Spleen (tissue), 11 donors: ENCODE data around the gene CHD2. TPM values are rescaled to one million over a fixed set of nuclear protein-coding genes. Genes with fewer than 3 reads are reported as not detected.

Experiments used
- DNase-seq: peaks from one replicate; pipeline ENCODE4 v3.0.0-alpha.2; 2020
- H3K27ac ChIP-seq, 8 donors: fragments of 200-600 bp; sonication (generic) in 7 of 8; 1 replicate in 4 of 8; 2 replicates in 4 of 8; pipeline versions ENCODE4 v1.5.0 to v1.8.0; 2016 to 2021; ENCODE audit warnings: inconsistent platforms in 4 of 8, mild to moderate bottlenecking in 4 of 8, moderate library complexity in 1 of 8
- H3K27me3 ChIP-seq, 7 donors: fragments of 200-600 bp; sonication (generic) in 6 of 7; replicated peaks in 1 of 7; 1 replicate in 4 of 7; 2 replicates in 3 of 7; pipeline versions ENCODE4 v1.5.0 to v1.8.0; 2016 to 2021; ENCODE audit warnings: inconsistent platforms in 3 of 7, mild to moderate bottlenecking in 1 of 7
- H3K36me3 ChIP-seq, 6 donors: fragments of 200-600 bp; sonication (generic) in 5 of 6; 1 replicate in 4 of 6; 2 replicates in 2 of 6; pipeline versions ENCODE4 v1.5.0 to v1.8.0; 2016 to 2021; ENCODE audit warnings: inconsistent platforms in 2 of 6
- H3K4me1 ChIP-seq, 6 donors: fragments of 200-600 bp; sonication (generic) in 5 of 6; 1 replicate in 3 of 6; 2 replicates in 3 of 6; pipeline versions ENCODE4 v1.5.0 to v1.8.0; 2016 to 2021; ENCODE audit warnings: inconsistent platforms in 3 of 6
- H3K4me3 ChIP-seq, 8 donors: fragments of 200-600 bp; sonication (generic) in 7 of 8; 1 replicate in 4 of 8; 2 replicates in 4 of 8; pipeline versions ENCODE4 v1.5.0 to v1.8.0; 2016 to 2021; ENCODE audit warnings: inconsistent platforms in 4 of 8, mild to moderate bottlenecking in 4 of 8, moderate library complexity in 2 of 8
- H3K9me3 ChIP-seq, 8 donors: fragments of 200-600 bp; sonication (generic) in 7 of 8; 1 replicate in 4 of 8; 2 replicates in 4 of 8; pipeline versions ENCODE4 v1.5.0 to v1.8.0; 2016 to 2021; ENCODE audit warnings: inconsistent platforms in 4 of 8
- CTCF ChIP-seq, 11 experiments: fragments of 200-600 bp in 7 of 11; fragments of 450-650 bp in 4 of 11; sonication (generic) in 4 of 11; IDR thresholded peaks in 8 of 11; conservative IDR thresholded peaks in 3 of 11; 1 replicate in 7 of 11; 2 replicates in 4 of 11; pipeline versions ENCODE4 v1.4.0 to v1.8.0; 2016 to 2021; ENCODE audit warnings: antibody characterized with exemption in 11 of 11, inconsistent platforms in 4 of 11, mild to moderate bottlenecking in 1 of 11
- POLR2A ChIP-seq, 3 donors: fragments of 450-650 bp; IDR thresholded peaks; one replicate each; pipeline ENCODE4 v1.5.1; 2017; ENCODE audit warnings: antibody characterized with exemption in 3 of 3, mild to moderate bottlenecking in 1 of 3
- POLR2AphosphoS5 ChIP-seq, 3 donors: sonication (generic); formaldehyde crosslinking; IDR thresholded peaks; one replicate each; pipeline ENCODE4 v1.5.1; 2017; ENCODE audit warnings: antibody characterized with exemption in 3 of 3
- WGBS, 5 donors: extraction: QIAGEN DNeasy Blood & Tissue Kit in 3 of 5; methylation state at CpG; one replicate each; pipeline versions ENCODE4 v1.1.5 to v1.1.7; 2013 to 2018; 5-methylcytosine and 5-hydroxymethylcytosine counted together
- intact Hi-C: fragments of 100-400 bp; cut with DNase I; formaldehyde crosslinking; loops from one replicate; pipeline ENCODE4 v1.15.0; 2023; ENCODE audit warnings: low total_unique reads
- polyA plus RNA-seq, 3 donors: library from polyadenylated mRNA; stranded (reverse); fragments of 200-250 nt; gene quantifications; one replicate each; pipeline ENCODE4 v1.2.1, GENCODE V29; 2013
- total RNA-seq, 7 donors: library from RNA; depleted of rRNA in 3 of 7; stranded (reverse); fragments of >200 nt in 3 of 7; fragmentation: NEBNext Ultra II Directional in 4 of 7; extraction: Animal tissue kit (Norgen Biotek cat#: 25700) in 4 of 7; gene quantifications; one replicate each; pipeline versions ENCODE4 v1.1.0 to v1.2.1, GENCODE V29; 2016 to 2021
- donor health status: healthy with polysubstance abuse.
- donor health status: DM: no; HTN: no; CAD: no; lungs with moderate emphysema.
- donor health status: DM: no; HTN: no; CAD: no.
- donor health status: Bipolar disorder and iron deficiency.
- donor health status: healthy.
- donor health status: DM: no; HTN: no; CAD: no.
- donor health status: DM: yes; HTN: yes; CAD: no.

The CHD2 gene
- total and polyA plus RNA-seq, 10 donors = 37.3 to 232 (median 170) TPM

GRCh38 chr15:93017526-93017925, 117.4 kb downstream of the CHD2 start:
- Histone ChIP-seq H3K27ac (peak overlapping the region in 3 of 8 donors; percentile 46 to 52 (median 50)), H3K27me3 (no peaks in the 10 kb centered on the region), H3K4me3 (no peak overlapping the region), H3K4me1 (peaks cover 0 to 33% (median 7%) of the 10 kb centered on the region in 6 donors), H3K36me3 (peaks cover 17 to 100% (median 99%) of the 10 kb centered on the region in 6 donors), H3K9me3 (no peaks in the 10 kb centered on the region)
- DNase-seq = no peak
- intact Hi-C loops = no loop called here
- 69 to 88% (median 84%) methylated on average over 6 of the region's 6 CpGs for WGBS, 5 donors
- TF ChIP-seq POLR2AphosphoS5 (IDR thresholded peaks at IDR 0.05) (no peak), POLR2A (IDR thresholded peaks at IDR 0.05) (no peak), CTCF (IDR thresholded peaks at IDR 0.05 in 8 of 11, conservative IDR thresholded peaks at IDR 0.05 in 3 of 11) (no peak)

GRCh38 chr15:93018574-93018973, 118.5 kb downstream of the CHD2 start:
- H3K27me3 ChIP-seq = no peaks in the 10 kb centered on the region
- H3K36me3 ChIP-seq = peaks cover 16 to 100% (median 99%) of the 10 kb centered on the region in 6 donors
- H3K4me3 ChIP-seq = no peak overlapping the region
- H3K4me1 ChIP-seq = peaks cover 0 to 44% (median 8%) of the 10 kb centered on the region in 6 donors
- H3K27ac ChIP-seq = peak overlapping the region in 3 of 8 donors; percentile 46 to 52 (median 50)
- H3K9me3 ChIP-seq = no peaks in the 10 kb centered on the region
- intact Hi-C loops = no loop called here
- no peak for DNase-seq
- 86 to 90% (median 88%) methylated on average over 4 of the region's 4 CpGs for WGBS, 5 donors
- TF ChIP-seq CTCF (IDR thresholded peaks at IDR 0.05 in 8 of 11, conservative IDR thresholded peaks at IDR 0.05 in 3 of 11) (no peak), POLR2AphosphoS5 (IDR thresholded peaks at IDR 0.05) (no peak), POLR2A (IDR thresholded peaks at IDR 0.05) (no peak)

GRCh38 chr15:93019090-93019489, 119.0 kb downstream of the CHD2 start:
- DNase-seq = no peak
- WGBS, 5 donors = 86 to 93% (median 93%) methylated on average over 7 of the region's 7 CpGs
- H3K4me1 ChIP-seq = peaks cover 0 to 47% (median 8%) of the 10 kb centered on the region in 6 donors
- H3K27me3 ChIP-seq = no peaks in the 10 kb centered on the region
- intact Hi-C loops = no loop called here
- no peak overlapping the region for H3K27ac ChIP-seq
- H3K9me3 ChIP-seq = no peaks in the 10 kb centered on the region
- TF ChIP-seq CTCF (IDR thresholded peaks at IDR 0.05 in 8 of 11, conservative IDR thresholded peaks at IDR 0.05 in 3 of 11) = no peak
- TF ChIP-seq POLR2AphosphoS5 (IDR thresholded peaks at IDR 0.05) = no peak
- no peak for TF ChIP-seq POLR2A (IDR thresholded peaks at IDR 0.05)
- H3K36me3 ChIP-seq = peaks cover 16 to 100% (median 99%) of the 10 kb centered on the region in 6 donors
- H3K4me3 ChIP-seq = no peak overlapping the region

- TF ChIP-seq POLR2A (IDR thresholded peaks at IDR 0.05) (no peak), POLR2AphosphoS5 (IDR thresholded peaks at IDR 0.05) (no peak), CTCF (IDR thresholded peaks at IDR 0.05 in 8 of 11, conservative IDR thresholded peaks at IDR 0.05 in 3 of 11) (no peak)
- intact Hi-C loops = no loop called here
- no peak for DNase-seq
- Histone ChIP-seq H3K27me3 (no peaks in the 10 kb centered on the region), H3K27ac (no peak overlapping the region), H3K36me3 (peaks cover 16 to 100% (median 99%) of the 10 kb centered on the region in 6 donors), H3K4me3 (no peak overlapping the region), H3K9me3 (no peaks in the 10 kb centered on the region), H3K4me1 (peaks cover 0 to 55% (median 11%) of the 10 kb centered on the region in 6 donors)
- WGBS, 5 donors = 94 to 97% (median 96%) methylated on average over 10 of the region's 10 CpGs
Observed at GRCh38 chr15:93019971-93020370, 119.8 kb downstream of the CHD2 start.
